Thyroid gland (tissue), 4 donors: ENCODE data around the gene RUNX2.

Experiments
- CTCF ChIP-seq, 6 experiments: fragments of 200-600 bp in 3 of 6; fragments of 450-650 bp in 3 of 6; sonication (generic) in 3 of 6; IDR thresholded peaks; one replicate each; pipeline ENCODE4 v1.5.1; 2016 to 2019; ENCODE audit warnings: antibody characterized with exemption in 6 of 6, mild to moderate bottlenecking in 2 of 6, inconsistent platforms in 1 of 6, moderate library complexity in 1 of 6
- POLR2A ChIP-seq, 2 donors: fragments of 450-650 bp; IDR thresholded peaks; one replicate each; pipeline ENCODE4 v1.6.1; 2017; ENCODE audit warnings: antibody characterized with exemption in 2 of 2, mild to moderate bottlenecking in 2 of 2, moderate library complexity in 1 of 2

GRCh38 chr6:45327956-45328522 is at the start of gene RUNX2:
- TF ChIP-seq CTCF (IDR thresholded peaks at IDR 0.05) (no peak), POLR2A (IDR thresholded peaks at IDR 0.05) (no peak)
